ENCODE data around the gene RAB40C. TPM values are rescaled to one million over a fixed set of nuclear protein-coding genes. Genes with fewer than 3 reads are reported as not detected.

Gene RAB40C
- total RNA-seq, 3 donors from 2014 or later, result 31.2 to 51.0 (median 40.1) TPM

DNA sequence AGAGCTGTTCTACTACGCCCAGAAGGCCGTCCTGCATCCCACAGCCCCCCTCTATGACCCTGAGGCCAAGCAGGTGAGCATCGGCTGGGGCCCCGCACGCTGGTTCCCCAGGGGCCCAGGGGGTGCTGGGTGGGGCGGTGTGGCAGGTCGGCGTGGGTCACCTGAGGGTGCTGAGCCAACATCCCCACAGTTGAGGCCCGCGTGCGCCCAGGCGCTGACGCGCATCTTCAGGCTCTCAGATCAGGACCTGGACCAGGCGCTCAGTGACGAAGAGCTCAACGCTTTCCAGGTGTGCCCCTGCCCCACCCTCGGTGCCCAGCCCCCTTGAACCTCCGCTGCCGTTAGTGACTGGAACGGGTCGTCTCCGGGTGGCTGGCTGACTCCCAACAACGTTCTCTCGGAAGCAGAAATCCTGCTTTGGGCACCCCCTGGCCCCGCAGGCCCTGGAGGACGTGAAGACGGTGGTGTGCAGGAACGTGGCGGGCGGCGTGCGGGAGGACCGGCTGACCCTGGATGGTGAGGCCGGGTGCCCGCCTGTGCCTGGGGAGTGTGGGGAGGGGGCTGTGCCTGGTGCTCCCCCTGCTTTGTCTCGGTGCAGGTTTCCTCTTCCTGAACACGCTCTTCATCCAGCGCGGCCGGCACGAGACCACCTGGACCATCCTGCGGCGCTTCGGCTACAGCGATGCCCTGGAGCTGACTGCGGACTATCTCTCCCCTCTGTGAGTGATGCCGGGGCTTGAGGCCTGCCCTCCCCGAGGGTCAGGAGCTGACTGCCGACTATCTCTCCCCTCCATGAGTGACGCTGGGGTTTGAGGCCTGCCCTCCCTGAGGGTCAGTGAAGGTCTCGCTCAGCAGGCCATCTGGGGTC, 80.9 kb downstream of the RAB40C start:
- no peak for DNase-seq
- H3K9me3 ChIP-seq, result no peaks in the 10 kb centered on the region
- intact Hi-C loops (cut with DNase I, micrococcal nuclease), result no loop called here
- TF ChIP-seq, protein P1, sequence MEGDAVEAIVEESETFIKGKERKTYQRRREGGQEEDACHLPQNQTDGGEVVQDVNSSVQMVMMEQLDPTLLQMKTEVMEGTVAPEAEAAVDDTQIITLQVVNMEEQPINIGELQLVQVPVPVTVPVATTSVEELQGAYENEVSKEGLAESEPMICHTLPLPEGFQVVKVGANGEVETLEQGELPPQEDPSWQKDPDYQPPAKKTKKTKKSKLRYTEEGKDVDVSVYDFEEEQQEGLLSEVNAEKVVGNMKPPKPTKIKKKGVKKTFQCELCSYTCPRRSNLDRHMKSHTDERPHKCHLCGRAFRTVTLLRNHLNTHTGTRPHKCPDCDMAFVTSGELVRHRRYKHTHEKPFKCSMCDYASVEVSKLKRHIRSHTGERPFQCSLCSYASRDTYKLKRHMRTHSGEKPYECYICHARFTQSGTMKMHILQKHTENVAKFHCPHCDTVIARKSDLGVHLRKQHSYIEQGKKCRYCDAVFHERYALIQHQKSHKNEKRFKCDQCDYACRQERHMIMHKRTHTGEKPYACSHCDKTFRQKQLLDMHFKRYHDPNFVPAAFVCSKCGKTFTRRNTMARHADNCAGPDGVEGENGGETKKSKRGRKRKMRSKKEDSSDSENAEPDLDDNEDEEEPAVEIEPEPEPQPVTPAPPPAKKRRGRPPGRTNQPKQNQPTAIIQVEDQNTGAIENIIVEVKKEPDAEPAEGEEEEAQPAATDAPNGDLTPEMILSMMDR (IDR thresholded peaks at IDR 0.05), result no peak
- ATAC-seq, result no peak
- H3K4me3 ChIP-seq, result no peak overlapping the region
- peaks cover 16% of the 10 kb centered on the region for H3K4me1 ChIP-seq (ENCODE audit: low read depth)
- peaks cover 13% of the 10 kb centered on the region for H3K36me3 ChIP-seq (ENCODE audit: low read depth)

DNA sequence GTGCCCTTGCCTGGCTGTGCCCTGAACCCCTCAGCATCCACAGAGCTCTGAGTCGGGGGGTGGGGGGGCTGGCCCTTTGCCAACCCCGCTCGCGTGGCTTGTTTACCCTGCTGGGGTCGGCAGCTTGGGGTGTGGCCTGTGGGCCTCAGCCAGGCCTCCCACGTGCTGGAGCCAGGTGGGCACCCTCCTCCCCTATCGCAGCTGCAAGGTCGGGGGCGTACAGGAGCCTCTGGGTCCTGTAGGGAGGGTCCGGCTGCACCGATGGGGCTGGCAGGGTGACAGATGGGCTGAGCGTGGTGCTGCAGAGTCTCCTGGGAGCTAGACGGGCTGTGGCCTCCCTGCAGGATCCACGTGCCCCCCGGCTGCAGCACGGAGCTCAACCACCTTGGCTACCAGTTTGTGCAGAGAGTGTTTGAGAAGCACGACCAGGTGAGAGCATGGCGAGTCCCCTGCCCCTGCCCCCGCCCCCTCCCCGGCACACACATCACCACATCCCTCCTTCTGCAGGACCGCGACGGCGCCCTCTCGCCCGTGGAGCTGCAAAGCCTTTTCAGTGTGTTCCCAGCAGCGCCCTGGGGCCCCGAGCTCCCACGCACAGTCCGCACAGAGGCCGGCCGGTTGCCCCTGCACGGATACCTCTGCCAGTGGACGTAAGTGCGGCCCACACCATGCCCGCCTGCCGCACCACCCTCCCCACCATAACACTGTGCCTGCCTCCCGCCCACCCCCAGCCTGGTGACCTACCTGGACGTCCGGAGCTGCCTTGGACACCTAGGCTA, 81.7 kb downstream of the RAB40C start:
- H3K36me3 ChIP-seq (ENCODE audit: low read depth), result peaks cover 13% of the 10 kb centered on the region
- no peaks in the 10 kb centered on the region for H3K9me3 ChIP-seq
- DNase-seq (no peak), ATAC-seq (no peak)
- TF ChIP-seq, protein P1 (IDR thresholded peaks at IDR 0.05), result no peak
- H3K4me3 ChIP-seq, result no peak overlapping the region
- peaks cover 24% of the 10 kb centered on the region for H3K4me1 ChIP-seq (ENCODE audit: low read depth)
- intact Hi-C loops (cut with DNase I, micrococcal nuclease), result no loop called here

DNA sequence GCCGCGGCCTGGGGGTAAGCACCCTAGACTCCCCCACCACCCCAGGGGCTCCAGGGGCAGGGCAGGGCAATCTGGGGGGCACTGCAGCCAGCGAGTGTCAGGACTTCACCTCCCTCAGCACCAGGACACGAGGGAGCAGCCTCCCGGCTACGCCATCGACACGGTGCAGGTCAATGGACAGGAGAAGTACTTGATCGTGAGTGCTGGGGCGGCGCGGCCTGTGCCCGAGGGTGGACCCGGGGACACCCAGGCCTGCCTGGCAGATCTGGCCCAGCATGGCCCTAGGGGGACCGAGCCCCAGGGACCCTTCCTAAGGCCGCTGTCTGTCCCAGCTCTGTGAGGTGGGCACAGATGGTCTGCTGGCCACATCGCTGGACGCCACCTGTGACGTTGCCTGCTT, 82.5 kb downstream of the RAB40C start:
- intact Hi-C loops (cut with DNase I, micrococcal nuclease), result no loop called here
- TF ChIP-seq, protein P1 (IDR thresholded peaks at IDR 0.05), result no peak
- DNase-seq (no peak), ATAC-seq (no peak)
- H3K9me3 ChIP-seq, result no peaks in the 10 kb centered on the region
- H3K4me3 ChIP-seq, result no peak overlapping the region
- H3K36me3 ChIP-seq (ENCODE audit: low read depth), result peaks cover 13% of the 10 kb centered on the region
- H3K4me1 ChIP-seq (ENCODE audit: low read depth), result peaks cover 33% of the 10 kb centered on the region

DNA sequence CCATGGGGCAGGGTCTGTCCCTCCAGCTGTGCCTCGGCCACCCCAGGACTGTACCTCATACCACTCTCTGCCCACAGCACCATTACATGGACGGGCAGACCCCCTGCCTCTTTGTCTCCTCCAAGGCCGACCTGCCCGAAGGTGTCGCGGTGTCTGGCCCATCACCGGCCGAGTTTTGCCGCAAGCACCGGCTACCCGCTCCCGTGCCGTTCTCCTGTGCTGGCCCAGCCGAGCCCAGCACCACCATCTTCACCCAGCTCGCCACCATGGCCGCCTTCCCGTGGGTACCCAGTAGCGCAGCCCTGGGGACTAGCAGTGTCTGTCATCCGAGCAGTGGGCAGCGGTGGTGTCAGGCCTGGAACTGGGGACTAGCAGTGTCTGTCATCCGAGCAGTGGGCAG, 83.0 kb downstream of the RAB40C start:
- H3K4me1 ChIP-seq (ENCODE audit: low read depth), result peaks cover 37% of the 10 kb centered on the region
- DNase-seq, result no peak
- H3K9me3 ChIP-seq, result no peaks in the 10 kb centered on the region
- ATAC-seq, result no peak
- H3K4me3 ChIP-seq, result no peak overlapping the region
- H3K36me3 ChIP-seq (ENCODE audit: low read depth), result peaks cover 13% of the 10 kb centered on the region
- intact Hi-C loops (cut with DNase I, micrococcal nuclease), result no loop called here
- TF ChIP-seq, protein P1 (IDR thresholded peaks at IDR 0.05), result no peak

DNA sequence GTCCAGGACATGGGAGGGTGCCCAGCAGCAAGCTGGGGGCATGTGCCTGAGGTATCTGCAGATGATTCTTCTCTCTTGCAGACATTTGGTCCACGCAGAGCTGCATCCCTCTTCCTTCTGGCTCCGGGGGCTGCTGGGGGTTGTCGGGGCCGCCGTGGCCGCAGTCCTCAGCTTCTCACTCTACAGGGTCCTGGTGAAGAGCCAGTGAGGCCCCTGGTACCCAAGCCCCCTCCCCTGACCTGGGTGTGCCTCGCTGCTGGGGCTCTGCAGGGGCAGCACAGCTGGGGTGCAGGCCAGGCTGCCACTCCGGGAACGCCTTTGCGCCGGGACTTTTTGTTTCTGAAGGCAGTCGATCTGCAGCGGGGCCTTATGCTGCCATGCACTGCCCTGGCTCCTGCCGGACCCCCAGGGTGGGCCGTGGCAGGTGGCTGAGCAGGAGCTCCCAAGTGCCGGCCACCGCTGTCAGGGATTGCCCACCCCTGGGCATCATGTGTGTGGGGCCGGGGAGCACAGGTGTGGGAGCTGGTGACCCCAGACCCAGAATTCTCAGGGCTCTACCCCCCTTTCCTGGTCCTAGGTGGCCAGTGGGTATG, 83.6 kb downstream of the RAB40C start:
- Histone ChIP-seq H3K36me3 (ENCODE audit: low read depth) (peaks cover 13% of the 10 kb centered on the region), H3K4me3 (no peak overlapping the region), H3K4me1 (ENCODE audit: low read depth) (peaks cover 37% of the 10 kb centered on the region), H3K9me3 (no peaks in the 10 kb centered on the region)
- no peak for DNase-seq
- ATAC-seq, result no peak
- TF ChIP-seq, protein P1 (IDR thresholded peaks at IDR 0.05), result no peak
- intact Hi-C loops (cut with DNase I, micrococcal nuclease), result no loop called here
